Activated effector memory CD4-positive, alpha-beta T cell treated with Interleukin-2 at 50 U/mL for 16 hours (primary cell): ENCODE measurements around the gene GOLIM4.
"Not testable (repeated sequence)": the region's sequence is repeated elsewhere in the genome, so short reads cannot be mapped to it uniquely, and the experiment has no call there.

ENCODE experiments used
- DNase-seq: peaks from one replicate; pipeline ENCODE4 v3.0.0-alpha.2; 2020

GOLIM4 gene

GRCh38 chr3:168072323-168072650 lies 23.4 kb downstream of the GOLIM4 start:
- DNase-seq, result no peak

- DNase-seq, result no peak
Observed at GRCh38 chr3:168071591-168072322, 24.0 kb downstream of the GOLIM4 start.

GRCh38 chr3:168070919-168071318 lies 24.8 kb downstream of the GOLIM4 start:
- no peak for DNase-seq

- no peak for DNase-seq
Observed at GRCh38 chr3:168068346-168068745, 27.4 kb downstream of the GOLIM4 start.

GRCh38 chr3:168066882-168067281 lies 28.8 kb downstream of the GOLIM4 start:
- no peak for DNase-seq

- DNase-seq, result no peak
Observed at GRCh38 chr3:168065569-168065968, 30.2 kb downstream of the GOLIM4 start.

GRCh38 chr3:168063122-168063521 lies 32.6 kb downstream of the GOLIM4 start:
- DNase-seq, result no peak

- no peak for DNase-seq
Observed at GRCh38 chr3:168062679-168063078, 33.0 kb downstream of the GOLIM4 start.

- DNase-seq, result no peak
Observed at GRCh38 chr3:168061332-168061996, 34.3 kb downstream of the GOLIM4 start.

GRCh38 chr3:168060317-168060716 lies 35.4 kb downstream of the GOLIM4 start:
- DNase-seq, result no peak

GRCh38 chr3:168058481-168058880 lies 37.2 kb downstream of the GOLIM4 start:
- DNase-seq, result no peak

- DNase-seq, result not testable (repeated sequence)
Observed at GRCh38 chr3:168056398-168057230, 39.1 kb downstream of the GOLIM4 start.

- no peak for DNase-seq
Observed at GRCh38 chr3:168054447-168054846, 41.3 kb downstream of the GOLIM4 start.

GRCh38 chr3:168053115-168053514 lies 42.6 kb downstream of the GOLIM4 start:
- no peak for DNase-seq

- no peak for DNase-seq
Observed at GRCh38 chr3:168052515-168052914, 43.2 kb downstream of the GOLIM4 start.

GRCh38 chr3:168051531-168052471 lies 43.9 kb downstream of the GOLIM4 start:
- no peak for DNase-seq

GRCh38 chr3:168051070-168051469 lies 44.7 kb downstream of the GOLIM4 start:
- DNase-seq, result no peak

GRCh38 chr3:168049367-168049974 lies 46.3 kb downstream of the GOLIM4 start:
- no peak for DNase-seq

- no peak for DNase-seq
Observed at GRCh38 chr3:168048414-168049330, 47.1 kb downstream of the GOLIM4 start.

GRCh38 chr3:168047936-168048335 lies 47.8 kb downstream of the GOLIM4 start:
- no peak for DNase-seq

GRCh38 chr3:168047190-168047795 lies 48.4 kb downstream of the GOLIM4 start:
- DNase-seq, result no peak
